Measurements from ENCODE around the gene TGFBI. TPM values are rescaled to one million over a fixed set of nuclear protein-coding genes. Genes with fewer than 3 reads are reported as not detected.

The TGFBI gene
- total and polyA plus RNA-seq, 5 experiments from 2014 or later, result 0.34 to 11.7 (median 6.0) TPM; not detected in 1

- ATAC-seq, result no peak
- Mint-ChIP-seq H3K27ac (no peak overlapping the region), H3K36me3 (peaks cover 0 to 2% (median 0%) of the 10 kb centered on the region in 3 donors), H3K4me3 (no peak overlapping the region), H3K9me3 (no peaks in the 10 kb centered on the region), H3K4me1 (peaks cover 17 to 39% (median 24%) of the 10 kb centered on the region in 4 donors), H3K27me3 (peaks cover 0 to 16% (median 3%) of the 10 kb centered on the region in 5 donors)
- POLR2A ChIA-PET, result no interaction called here
- no peak for DNase-seq
Measured at GRCh38 chr5:136033848-136034247, 5.1 kb downstream of the TGFBI start.

DNA sequence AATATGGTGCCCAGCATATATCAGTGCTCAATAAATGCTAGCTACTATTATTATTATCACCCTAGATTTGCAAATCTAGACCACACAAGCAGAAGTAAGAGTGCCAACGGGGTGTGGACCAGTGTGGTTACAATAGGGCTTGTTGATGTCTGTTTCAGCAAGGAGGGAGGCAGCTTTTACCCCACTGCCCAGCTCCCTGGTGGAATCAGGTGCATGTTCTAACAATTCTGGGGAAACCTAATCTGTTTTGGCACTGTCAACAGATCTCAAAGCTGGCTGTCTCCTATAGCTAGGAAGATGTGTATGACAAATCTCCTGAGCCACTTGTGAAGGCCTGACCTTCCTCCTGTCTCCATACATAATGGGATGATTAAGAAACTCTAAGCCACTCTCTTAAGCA is 5.7 kb downstream of the TGFBI start:
- Mint-ChIP-seq H3K27me3 (peaks cover 0 to 11% (median 3%) of the 10 kb centered on the region in 5 donors), H3K36me3 (peaks cover 0 to 2% (median 0%) of the 10 kb centered on the region in 3 donors), H3K9me3 (peaks cover 0 to under 1% (median 0%) of the 10 kb centered on the region in 9 donors), H3K4me1 (peaks cover 17 to 39% (median 24%) of the 10 kb centered on the region in 4 donors), H3K4me3 (no peak overlapping the region), H3K27ac (peak overlapping the region in 1 of 10 donors; percentile 70)
- DNase-seq, result no peak
- ATAC-seq, result no peak
- POLR2A ChIA-PET, result no interaction called here

DNA sequence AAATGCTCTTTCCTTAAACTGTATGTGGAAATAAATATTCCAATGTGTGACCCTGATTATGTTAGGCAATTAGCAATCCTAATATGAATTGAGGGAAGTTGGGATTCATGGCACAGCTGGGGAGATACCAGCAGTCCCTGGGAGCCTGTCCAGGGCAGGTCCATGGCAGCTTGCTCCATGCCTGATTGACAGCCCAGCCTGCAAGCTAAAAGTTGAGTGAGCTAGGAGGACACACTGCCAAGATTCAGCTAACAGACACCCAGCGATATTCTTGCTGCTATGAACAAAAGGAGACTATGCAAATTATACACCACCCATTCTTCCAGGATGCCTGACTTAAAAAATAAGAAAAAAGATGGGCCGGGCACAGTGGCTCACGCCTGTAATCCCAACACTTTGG is 6.2 kb downstream of the TGFBI start:
- H3K27ac Mint-ChIP-seq, result peak overlapping the region in 1 of 10 donors; percentile 70
- H3K4me3 Mint-ChIP-seq, result no peak overlapping the region
- POLR2A ChIA-PET, result no interaction called here
- ATAC-seq (no peak), DNase-seq (no peak)
- peaks cover 0 to 2% (median 0%) of the 10 kb centered on the region in 3 donors for H3K36me3 Mint-ChIP-seq
- peaks cover 17 to 39% (median 24%) of the 10 kb centered on the region in 4 donors for H3K4me1 Mint-ChIP-seq
- peaks cover 0 to 2% (median 0%) of the 10 kb centered on the region in 9 donors for H3K9me3 Mint-ChIP-seq
- H3K27me3 Mint-ChIP-seq, result peaks cover 0 to 6% (median 3%) of the 10 kb centered on the region in 5 donors

- Mint-ChIP-seq H3K27ac (peak overlapping the region in 6 of 10 donors; percentile 21 to 82 (median 70)), H3K36me3 (peaks cover 0 to 2% (median 0%) of the 10 kb centered on the region in 3 donors), H3K9me3 (peaks cover 0 to 2% (median 0%) of the 10 kb centered on the region in 9 donors), H3K4me1 (peaks cover 17 to 35% (median 24%) of the 10 kb centered on the region in 4 donors), H3K4me3 (peak overlapping the region in 3 of 10 donors; percentile 11 to 49 (median 24)), H3K27me3 (no peaks in the 10 kb centered on the region)
- ATAC-seq (no peak), DNase-seq (no peak)
- POLR2A ChIA-PET, result no interaction called here
Measured at GRCh38 chr5:136035837-136036236, 7.0 kb downstream of the TGFBI start.

DNA sequence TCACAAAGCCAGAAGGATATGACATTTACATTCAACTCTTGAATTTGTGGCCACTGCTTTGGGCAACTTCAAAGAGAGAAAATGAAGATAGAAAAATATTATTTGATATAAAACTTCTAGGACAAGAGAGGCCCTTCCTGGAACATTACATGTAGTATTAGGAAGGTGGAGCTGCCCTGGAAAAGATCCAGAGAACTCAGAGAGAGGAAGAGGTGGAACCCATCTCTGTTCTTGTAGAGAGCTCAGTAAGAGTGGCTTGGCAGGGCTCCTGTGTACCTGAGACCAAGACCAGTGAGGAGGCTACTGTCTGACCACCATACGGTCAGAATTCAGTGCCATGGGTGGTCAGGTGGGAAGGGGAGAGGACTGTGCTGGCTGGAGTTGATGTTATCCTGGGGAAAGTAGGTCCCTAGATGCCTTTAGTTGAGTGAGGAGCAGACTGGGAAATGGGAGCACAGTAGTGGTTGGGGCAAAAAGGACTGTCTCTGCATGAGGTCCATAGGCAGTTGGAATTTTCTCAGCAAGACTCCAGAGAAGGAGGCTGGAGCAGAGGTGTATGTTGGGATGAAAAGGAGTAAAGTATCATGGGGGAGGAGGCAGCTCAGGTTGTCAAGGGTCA is 7.6 kb downstream of the TGFBI start:
- Mint-ChIP-seq H3K27me3 (no peaks in the 10 kb centered on the region), H3K4me3 (peak overlapping the region in 7 of 10 donors; percentile 11 to 62 (median 34)), H3K27ac (peak overlapping the region; percentile 17 to 89 (median 73)), H3K36me3 (peaks cover 0 to 2% (median 0%) of the 10 kb centered on the region in 3 donors), H3K4me1 (peaks cover 17 to 33% (median 24%) of the 10 kb centered on the region in 4 donors), H3K9me3 (peaks cover 0 to 2% (median 0%) of the 10 kb centered on the region in 9 donors)
- POLR2A ChIA-PET, result no interaction called here
- ATAC-seq (no peak), DNase-seq (peak in 1 of 10 donors; percentile 3)

DNA sequence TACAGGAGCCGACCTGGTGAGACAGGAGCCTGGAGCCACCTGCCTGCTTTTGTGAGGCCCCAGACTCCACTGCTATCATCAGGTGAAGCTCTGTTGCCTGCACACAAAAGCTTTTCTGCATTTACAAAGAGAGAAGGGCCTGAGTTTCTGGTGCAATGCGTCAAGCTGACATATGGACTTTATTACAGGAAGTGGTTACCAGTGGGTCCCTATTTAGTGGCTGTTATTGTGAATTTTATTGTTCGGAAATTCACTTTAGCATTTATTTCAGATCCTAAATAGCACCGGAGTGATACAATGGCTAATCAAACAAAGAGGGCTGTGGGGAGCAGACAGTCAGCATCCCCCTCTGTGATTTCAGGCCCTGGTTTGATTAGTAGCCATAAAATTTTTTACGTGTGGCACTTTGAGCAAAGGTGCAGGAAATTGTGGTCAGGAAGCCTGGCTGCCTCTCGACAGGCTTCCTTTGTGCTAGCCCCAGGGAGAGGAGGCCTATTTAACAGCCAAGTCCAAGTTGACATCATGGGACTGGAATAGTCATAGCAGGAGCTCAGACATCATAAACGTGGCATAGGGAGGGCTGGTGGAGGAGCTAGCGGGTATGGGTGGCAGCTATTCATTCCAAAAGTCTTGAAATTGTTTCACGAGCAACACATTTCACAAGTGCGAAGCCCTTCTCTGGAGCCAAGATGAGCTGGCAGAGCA is 8.4 kb downstream of the TGFBI start:
- DNase-seq (peak in 4 of 10 donors; percentile 5 to 29 (median 16)), ATAC-seq (peak; percentile 49 to 63)
- Mint-ChIP-seq H3K4me3 (peak overlapping the region in 9 of 10 donors; percentile 12 to 62 (median 34)), H3K36me3 (peaks cover 0 to 2% (median 0%) of the 10 kb centered on the region in 3 donors), H3K9me3 (peaks cover 0 to 2% (median 0%) of the 10 kb centered on the region in 9 donors), H3K4me1 (peaks cover 20 to 32% (median 25%) of the 10 kb centered on the region in 4 donors), H3K27ac (peak overlapping the region; percentile 25 to 89 (median 78)), H3K27me3 (no peaks in the 10 kb centered on the region)
- POLR2A ChIA-PET, result no interaction called here

GRCh38 chr5:136038635-136039034 is 9.8 kb downstream of the TGFBI start:
- Mint-ChIP-seq H3K4me3 (no peak overlapping the region), H3K36me3 (peaks cover 0 to 2% (median 0%) of the 10 kb centered on the region in 3 donors), H3K27ac (no peak overlapping the region), H3K27me3 (no peaks in the 10 kb centered on the region), H3K4me1 (peaks cover 25 to 39% (median 33%) of the 10 kb centered on the region in 4 donors), H3K9me3 (peaks cover 0 to 2% (median 0%) of the 10 kb centered on the region in 9 donors)
- no peak for DNase-seq
- ATAC-seq, result no peak
- POLR2A ChIA-PET, result no interaction called here

DNA sequence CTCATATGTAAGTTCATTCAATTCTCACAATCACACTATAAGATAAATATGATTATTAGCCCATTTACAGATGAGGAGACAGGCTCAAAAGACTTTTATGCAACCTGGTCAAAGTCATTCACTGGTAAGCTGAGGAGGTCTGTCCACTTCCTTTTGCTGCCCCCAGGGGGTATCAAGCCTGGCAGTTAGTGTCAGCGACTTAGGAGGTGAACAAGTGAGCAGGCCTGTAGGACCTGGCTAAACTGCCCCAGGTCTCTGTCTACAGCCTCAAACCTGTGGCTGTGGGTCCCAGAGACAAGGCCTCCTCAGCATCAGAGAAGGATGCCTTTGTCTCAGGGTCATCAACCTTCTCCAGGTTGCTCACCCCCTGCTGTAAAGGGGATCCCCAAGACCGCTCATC is 10.4 kb downstream of the TGFBI start:
- DNase-seq (no peak), ATAC-seq (no peak)
- POLR2A ChIA-PET, result no interaction called here
- Mint-ChIP-seq H3K9me3 (peaks cover 0 to 2% (median 0%) of the 10 kb centered on the region in 9 donors), H3K27ac (no peak overlapping the region), H3K36me3 (peaks cover 0 to 2% (median 0%) of the 10 kb centered on the region in 3 donors), H3K4me1 (peaks cover 25 to 34% (median 33%) of the 10 kb centered on the region in 4 donors), H3K4me3 (no peak overlapping the region), H3K27me3 (no peaks in the 10 kb centered on the region)

GRCh38 chr5:136040746-136041415 is 12.1 kb downstream of the TGFBI start:
- no peaks in the 10 kb centered on the region for H3K27me3 Mint-ChIP-seq
- no peak overlapping the region for H3K4me3 Mint-ChIP-seq
- ATAC-seq (no peak), DNase-seq (no peak)
- no peak overlapping the region for H3K27ac Mint-ChIP-seq
- peaks cover 24 to 31% (median 27%) of the 10 kb centered on the region in 4 donors for H3K4me1 Mint-ChIP-seq
- peaks cover 0 to 2% (median 0%) of the 10 kb centered on the region in 3 donors for H3K36me3 Mint-ChIP-seq
- peaks cover 0 to 2% (median 0%) of the 10 kb centered on the region in 9 donors for H3K9me3 Mint-ChIP-seq
- POLR2A ChIA-PET, result no interaction called here

GRCh38 chr5:136042156-136042555 is 13.4 kb downstream of the TGFBI start:
- ATAC-seq, result no peak
- Mint-ChIP-seq H3K4me1 (peaks cover 14 to 18% (median 15%) of the 10 kb centered on the region in 4 donors), H3K9me3 (peaks cover 0 to 2% (median 0%) of the 10 kb centered on the region in 9 donors), H3K36me3 (peaks cover 0 to 2% (median 0%) of the 10 kb centered on the region in 3 donors), H3K4me3 (no peak overlapping the region), H3K27me3 (peaks cover 0 to 2% (median 0%) of the 10 kb centered on the region in 5 donors), H3K27ac (peak overlapping the region in 2 of 10 donors; percentile 19 to 34)
- POLR2A ChIA-PET, result no interaction called here
- DNase-seq, result no peak

DNA sequence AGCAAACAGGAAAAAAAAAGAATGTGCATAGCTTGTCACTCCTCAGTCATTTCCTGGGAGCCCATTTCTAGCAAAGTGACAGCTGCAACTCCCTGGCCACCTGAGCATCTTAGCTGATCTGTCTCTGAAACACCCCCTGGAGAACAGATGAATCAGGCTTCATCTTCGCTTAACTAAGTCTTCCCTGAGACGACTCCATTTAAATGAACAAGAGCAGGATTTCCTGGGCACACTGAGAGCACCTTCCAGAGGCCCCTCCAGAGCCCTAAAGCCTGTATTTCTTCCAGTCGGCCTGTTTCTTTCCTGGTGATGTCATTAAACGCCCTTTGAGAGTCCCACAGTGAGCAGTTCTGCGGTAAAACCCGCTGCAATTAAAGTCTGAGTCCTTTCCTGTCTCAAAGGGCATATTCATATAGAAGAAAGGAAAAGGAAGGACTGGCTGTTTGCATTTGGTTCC is 13.9 kb downstream of the TGFBI start:
- Mint-ChIP-seq H3K9me3 (peaks cover 0 to 2% (median 0%) of the 10 kb centered on the region in 9 donors), H3K36me3 (peaks cover 0 to 2% (median 0%) of the 10 kb centered on the region in 3 donors), H3K4me3 (no peak overlapping the region), H3K4me1 (peaks cover 9 to 13% (median 10%) of the 10 kb centered on the region in 4 donors), H3K27ac (peak overlapping the region in 2 of 10 donors; percentile 21 to 34), H3K27me3 (peaks cover 0 to 4% (median 0%) of the 10 kb centered on the region in 5 donors)
- POLR2A ChIA-PET, result no interaction called here
- ATAC-seq (no peak), DNase-seq (no peak)

GRCh38 chr5:136043551-136043950 is 14.8 kb downstream of the TGFBI start:
- Mint-ChIP-seq H3K27me3 (peaks cover 0 to 6% (median 0%) of the 10 kb centered on the region in 5 donors), H3K9me3 (peaks cover 0 to 2% (median 0%) of the 10 kb centered on the region in 9 donors), H3K4me3 (no peak overlapping the region), H3K36me3 (no peaks in the 10 kb centered on the region), H3K4me1 (peaks cover 7 to 10% (median 8%) of the 10 kb centered on the region in 4 donors), H3K27ac (no peak overlapping the region)
- DNase-seq (no peak), ATAC-seq (no peak)
- POLR2A ChIA-PET, result no interaction called here

All from naive thymus-derived CD8-positive, alpha-beta T cell (primary cell).